Cardiac muscle cell (in vitro differentiated cells and primary cell): ENCODE results near the gene ADH6. TPM values are rescaled to one million over a fixed set of nuclear protein-coding genes. Genes with fewer than 3 reads are reported as not detected.
"Not testable (repeated sequence)": the region's sequence is repeated elsewhere in the genome, so short reads cannot be mapped to it uniquely, and the experiment has no call there.

Experiments
- DNase-seq, 2 donors: peaks; one replicate each; pipeline versions ENCODE4 v3.0.0 to v3.0.0-alpha.2; 2010 to 2017; ENCODE audit warnings: low read depth in 1 of 2, low spot score in 1 of 2
- H3K27ac ChIP-seq: fragments of 200-600 bp; sonication (generic); 2 replicates; pipeline ENCODE4 v1.5.1; 2016
- H3K27me3 ChIP-seq: fragments of 200-600 bp; sonication (generic); 2 replicates; pipeline ENCODE4 v1.6.0; 2016; ENCODE audit warnings: control low read depth
- H3K36me3 ChIP-seq: fragments of 200-600 bp; sonication (generic); 2 replicates; pipeline ENCODE4 v1.5.1; 2016; ENCODE audit warnings: control low read depth
- H3K4me1 ChIP-seq: fragments of 200-600 bp; sonication (generic); 2 replicates; pipeline ENCODE4 v1.8.1; 2017; ENCODE audit warnings: low read depth, mild to moderate bottlenecking, mixed run types
- H3K4me3 ChIP-seq: fragments of 200-600 bp; sonication (generic); 2 replicates; pipeline ENCODE4 v1.5.1; 2016; ENCODE audit warnings: mild to moderate bottlenecking
- H3K9me3 ChIP-seq: fragments of 200-600 bp; sonication (generic); 2 replicates; pipeline ENCODE4 v1.5.1; 2017; ENCODE audit warnings: low read depth, mild to moderate bottlenecking, control low read depth
- CTCF ChIP-seq: IDR thresholded peaks from 2 replicates; pipeline ENCODE4 v1.5.1; 2012; ENCODE audit warnings: low read depth, mild to moderate bottlenecking, low read length
- polyA plus RNA-seq: library from polyadenylated mRNA; unstranded; fragments of >200 nt; fragmentation: Nextera tagmentation; extraction: Ambion mirVana; gene quantifications from 2 replicates; pipeline ENCODE4 v1.2.1, GENCODE V29; 2016
- total RNA-seq: library from RNA; depleted of rRNA; stranded (reverse); fragments of >200 nt; gene quantifications from 2 replicates; pipeline ENCODE4 v1.2.3, GENCODE V29; 2016

ADH6 gene
- total and polyA plus RNA-seq, 2 experiments from 2014 or later: 0.72 TPM; not detected in 1

- H3K27ac ChIP-seq: no peak overlapping the region
- H3K9me3 ChIP-seq: no peaks in the 10 kb centered on the region
- H3K4me1 ChIP-seq: no peaks in the 10 kb centered on the region
- no peak for DNase-seq
- H3K4me3 ChIP-seq: no peak overlapping the region
- no peaks in the 10 kb centered on the region for H3K27me3 ChIP-seq
- TF ChIP-seq CTCF: no peak
- H3K36me3 ChIP-seq: no peaks in the 10 kb centered on the region
Observed at GRCh38 chr4:99234331-99235010, 15.4 kb upstream of the ADH6 start.

DNA sequence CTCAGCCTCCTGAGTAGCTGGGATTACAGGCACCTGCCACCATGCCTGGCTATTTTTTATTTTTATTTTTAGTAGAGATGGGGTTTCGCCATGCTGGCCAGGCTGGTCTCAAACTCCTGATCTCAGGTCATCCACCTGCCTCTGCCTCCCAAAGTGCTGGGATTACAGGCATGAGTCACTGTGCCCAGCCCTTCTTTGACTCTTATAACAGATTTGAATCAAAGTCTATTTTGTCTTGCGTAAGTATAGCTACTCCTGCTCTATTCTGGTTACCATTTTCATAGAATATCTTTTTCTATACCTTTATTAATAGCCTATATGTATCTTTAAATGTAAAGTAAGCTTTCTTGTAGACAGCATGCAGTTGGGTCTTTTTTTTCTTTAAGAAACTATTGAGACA, 14.4 kb upstream of the ADH6 start:
- not testable (repeated sequence) for H3K27me3 ChIP-seq, H3K4me1 ChIP-seq, DNase-seq, H3K4me3 ChIP-seq, H3K9me3 ChIP-seq, H3K27ac ChIP-seq, H3K36me3 ChIP-seq

DNA sequence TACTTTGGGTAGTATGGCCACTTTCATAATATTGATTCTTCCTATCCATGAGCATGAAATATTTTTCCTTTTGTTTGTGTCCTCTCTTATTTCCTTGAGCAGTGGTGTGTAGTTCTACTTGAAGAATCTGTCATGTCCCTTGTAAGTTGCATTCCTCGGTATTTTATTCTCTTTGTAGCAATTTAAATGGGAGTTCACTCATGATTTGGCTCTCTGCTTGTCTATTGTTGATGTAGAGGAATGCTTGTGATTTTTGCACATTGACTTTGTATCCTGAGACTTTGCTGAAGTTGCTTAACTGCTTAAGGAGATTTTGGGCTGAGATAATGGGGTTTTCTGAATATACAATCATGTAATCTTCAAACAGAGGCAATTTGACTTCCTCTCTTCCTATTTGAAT, 9.7 kb upstream of the ADH6 start:
- not testable (repeated sequence) for H3K4me1 ChIP-seq, H3K27me3 ChIP-seq, H3K9me3 ChIP-seq, H3K4me3 ChIP-seq, H3K36me3 ChIP-seq, DNase-seq, H3K27ac ChIP-seq

GRCh38 chr4:99227646-99228045, 8.6 kb upstream of the ADH6 start:
- not testable (repeated sequence) for H3K4me1 ChIP-seq, H3K36me3 ChIP-seq, H3K27me3 ChIP-seq, DNase-seq, H3K9me3 ChIP-seq, H3K27ac ChIP-seq, H3K4me3 ChIP-seq

- no peaks in the 10 kb centered on the region for H3K36me3 ChIP-seq
- no peak for TF ChIP-seq CTCF
- H3K9me3 ChIP-seq: no peaks in the 10 kb centered on the region
- no peak overlapping the region for H3K4me3 ChIP-seq
- H3K27me3 ChIP-seq: no peaks in the 10 kb centered on the region
- peak in 1 of 2 donors; percentile 64 for DNase-seq
- no peak overlapping the region for H3K27ac ChIP-seq
- no peaks in the 10 kb centered on the region for H3K4me1 ChIP-seq
Observed at GRCh38 chr4:99221980-99222379, 2.9 kb upstream of the ADH6 start.

DNA sequence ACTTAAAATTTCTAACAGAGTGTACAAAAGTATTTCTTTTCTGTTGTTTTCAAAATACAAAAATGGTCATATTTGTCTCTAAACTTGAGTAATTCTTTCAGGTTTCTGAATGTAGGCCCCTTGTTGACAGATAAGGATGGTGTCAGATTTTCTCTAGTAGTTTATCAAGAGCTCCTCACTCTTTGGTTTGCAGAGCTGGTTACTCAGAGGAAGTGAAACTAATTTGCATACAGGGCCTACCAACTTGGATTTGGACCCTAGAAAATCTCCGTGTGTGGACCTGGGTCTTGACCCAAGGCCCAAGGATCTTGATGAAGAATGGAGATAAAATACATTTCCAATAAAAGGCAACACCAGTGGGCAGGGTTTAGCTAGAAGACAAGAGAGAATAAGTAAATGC, 433 bp upstream of the ADH6 start:
- H3K36me3 ChIP-seq: no peaks in the 10 kb centered on the region
- H3K4me1 ChIP-seq: no peaks in the 10 kb centered on the region
- no peak for DNase-seq
- no peaks in the 10 kb centered on the region for H3K9me3 ChIP-seq
- no peaks in the 10 kb centered on the region for H3K27me3 ChIP-seq
- H3K27ac ChIP-seq: no peak overlapping the region
- no peak for TF ChIP-seq CTCF
- no peak overlapping the region for H3K4me3 ChIP-seq

DNA sequence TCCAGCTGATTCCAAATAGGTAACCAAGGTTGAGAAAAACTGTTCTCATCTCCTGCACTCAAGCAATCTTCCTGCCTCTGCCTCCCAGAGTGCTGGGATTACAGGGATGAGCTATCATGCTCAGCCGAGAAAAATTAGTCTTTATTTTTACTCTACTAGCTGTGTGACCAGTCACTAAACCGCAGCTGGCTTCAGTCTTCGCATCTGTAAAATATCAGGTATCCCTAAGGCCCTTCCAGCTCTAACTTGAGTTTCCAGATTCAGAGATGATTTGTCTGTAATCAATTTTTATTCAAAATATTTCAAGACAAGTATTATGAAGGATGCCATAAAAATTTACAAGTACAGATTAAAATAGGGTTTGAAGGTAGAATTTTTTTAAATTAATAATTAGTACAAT, 3.5 kb downstream of the ADH6 start:
- Histone ChIP-seq H3K9me3 (no peaks in the 10 kb centered on the region), H3K4me1 (no peaks in the 10 kb centered on the region), H3K27ac (no peak overlapping the region), H3K4me3 (no peak overlapping the region), H3K27me3 (no peaks in the 10 kb centered on the region), H3K36me3 (no peaks in the 10 kb centered on the region)
- TF ChIP-seq CTCF: no peak
- DNase-seq: no peak
